ENCODE data around the gene XRCC3.

Gene XRCC3

GRCh38 chr14:103743691-103744090 is 28.4 kb upstream of the XRCC3 start:
- TF ChIP-seq ZFX (IDR thresholded peaks at IDR 0.05) (no peak), CTCF (conservative IDR thresholded peaks at IDR 0.05) (no peak)
- no peak overlapping the region for H3K27ac ChIP-seq

- no peak overlapping the region for H3K27ac ChIP-seq
- TF ChIP-seq ZFX (IDR thresholded peaks at IDR 0.05) = no peak
- TF ChIP-seq CTCF (conservative IDR thresholded peaks at IDR 0.05) = no peak
These were observed 27.4 kb upstream of the XRCC3 start for GRCh38 chr14:103742499-103743255.

- TF ChIP-seq ZFX (IDR thresholded peaks at IDR 0.05) (no peak), CTCF (conservative IDR thresholded peaks at IDR 0.05) (no peak)
- no peak overlapping the region for H3K27ac ChIP-seq
These were observed 26.6 kb upstream of the XRCC3 start for GRCh38 chr14:103741876-103742275.

- no peak for TF ChIP-seq ZFX (IDR thresholded peaks at IDR 0.05)
- no peak for TF ChIP-seq CTCF (conservative IDR thresholded peaks at IDR 0.05)
- H3K27ac ChIP-seq = no peak overlapping the region
These were observed 25.9 kb upstream of the XRCC3 start for GRCh38 chr14:103740991-103741689.

- TF ChIP-seq ZFX (IDR thresholded peaks at IDR 0.05) (no peak), CTCF (conservative IDR thresholded peaks at IDR 0.05) (no peak)
- H3K27ac ChIP-seq = no peak overlapping the region
These were observed 24.7 kb upstream of the XRCC3 start for GRCh38 chr14:103739793-103740501.

GRCh38 chr14:103739466-103739792 is 24.2 kb upstream of the XRCC3 start:
- TF ChIP-seq ZFX (IDR thresholded peaks at IDR 0.05) = no peak
- no peak for TF ChIP-seq CTCF (conservative IDR thresholded peaks at IDR 0.05)
- H3K27ac ChIP-seq = no peak overlapping the region
